H9 (cell line): ENCODE measurements around the gene ZNF609. TPM values are rescaled to one million over a fixed set of nuclear protein-coding genes. Genes with fewer than 3 reads are reported as not detected.

Experiments
- DNase-seq: peaks from one replicate; pipeline ENCODE4 v3.0.0-alpha.2; 2017
- H2AFZ ChIP-seq: one replicate; pipeline ENCODE4 v1.6.1; 2013; ENCODE audit warnings: mild to moderate bottlenecking, low read length, control low read depth, moderate library complexity
- H2AK5ac ChIP-seq: 2 replicates; pipeline ENCODE4 v1.6.1; 2013; ENCODE audit warnings: low read length, control low read depth, mixed read lengths; ENCODE audit not compliant: insufficient read length
- H2BK120ac ChIP-seq: one replicate; pipeline ENCODE4 v1.6.1; 2013; ENCODE audit warnings: low read depth, mild to moderate bottlenecking, low read length, control low read depth, inconsistent platforms; ENCODE audit not compliant: poor library complexity, severe bottlenecking
- H2BK12ac ChIP-seq: 2 replicates; pipeline ENCODE4 v1.6.1; 2013; ENCODE audit warnings: low read length, control low read depth, mixed read lengths, low read depth; ENCODE audit not compliant: insufficient read length
- H2BK15ac ChIP-seq: 2 replicates; pipeline ENCODE4 v1.6.1; 2013; ENCODE audit warnings: low read depth, low read length, control low read depth
- H2BK20ac ChIP-seq: one replicate; pipeline ENCODE4 v1.6.1; 2013; ENCODE audit warnings: low read depth, mild to moderate bottlenecking, low read length, control low read depth, inconsistent platforms; ENCODE audit not compliant: poor library complexity, severe bottlenecking
- H2BK5ac ChIP-seq: 2 replicates; pipeline ENCODE4 v1.6.1; 2013; ENCODE audit warnings: low read length, control low read depth, mixed read lengths; ENCODE audit not compliant: insufficient read length
- H3K14ac ChIP-seq: 2 replicates; pipeline ENCODE4 v1.6.1; 2013; ENCODE audit warnings: low read length, control low read depth; ENCODE audit not compliant: insufficient read depth
- H3K18ac ChIP-seq: 2 replicates; pipeline ENCODE4 v1.6.1; 2013; ENCODE audit warnings: low read depth, mild to moderate bottlenecking, mixed read lengths, low read length, control low read depth; ENCODE audit not compliant: insufficient read length
- H3K23ac ChIP-seq: 2 replicates; pipeline ENCODE4 v1.6.1; 2013; ENCODE audit warnings: low read length, control low read depth, mixed read lengths, low read depth; ENCODE audit not compliant: insufficient read length
- H3K23me2 ChIP-seq: 2 replicates; pipeline ENCODE4 v1.6.1; 2013; ENCODE audit warnings: low read depth, mild to moderate bottlenecking, mixed read lengths, low read length, control low read depth; ENCODE audit not compliant: insufficient read length, poor library complexity, severe bottlenecking
- H3K27ac ChIP-seq: 2 replicates; pipeline ENCODE4 v1.5.1; 2013; ENCODE audit warnings: low read length, control low read depth, mixed read lengths, low read depth; ENCODE audit not compliant: insufficient read length
- H3K27me3 ChIP-seq: 2 replicates; pipeline ENCODE4 v1.6.1; 2013; ENCODE audit warnings: low read length, control low read depth, inconsistent platforms; ENCODE audit not compliant: insufficient read depth
- H3K4ac ChIP-seq: 2 replicates; pipeline ENCODE4 v1.6.1; 2013; ENCODE audit warnings: low read depth, mild to moderate bottlenecking, control low read depth, inconsistent platforms, low read length, moderate library complexity
- H3K4me1 ChIP-seq: 2 replicates; pipeline ENCODE4 v1.6.1; 2013; ENCODE audit warnings: low read length, control low read depth, inconsistent platforms; ENCODE audit not compliant: insufficient read depth
- H3K4me2 ChIP-seq: 2 replicates; pipeline ENCODE4 v1.6.1; 2013; ENCODE audit warnings: low read length, control low read depth, mixed read lengths; ENCODE audit not compliant: insufficient read length, insufficient read depth
- H3K56ac ChIP-seq: 2 replicates; pipeline ENCODE4 v1.6.1; 2013; ENCODE audit warnings: low read depth, mild to moderate bottlenecking, mixed read lengths, low read length, control low read depth; ENCODE audit not compliant: insufficient read length
- H3K79me1 ChIP-seq: 2 replicates; pipeline ENCODE4 v1.6.1; 2013; ENCODE audit warnings: low read depth, mild to moderate bottlenecking, moderate library complexity, low read length, control low read depth, inconsistent platforms; ENCODE audit not compliant: insufficient read depth, poor library complexity, severe bottlenecking
- H3K79me2 ChIP-seq: 2 replicates; pipeline ENCODE4 v1.6.1; 2013; ENCODE audit warnings: low read length, control low read depth, inconsistent platforms; ENCODE audit not compliant: insufficient read depth
- H3K9ac ChIP-seq: 2 replicates; pipeline ENCODE4 v1.6.1; 2013; ENCODE audit warnings: low read length, control low read depth, mixed read lengths; ENCODE audit not compliant: insufficient read length; ENCODE audit errors: extremely low read depth
- H3K9me3 ChIP-seq: one replicate; pipeline ENCODE4 v1.6.1; 2013; ENCODE audit warnings: low read depth, low read length, inconsistent platforms; ENCODE audit not compliant: control insufficient read depth
- H3T11ph ChIP-seq: one replicate; pipeline ENCODE4 v1.6.1; 2013; ENCODE audit warnings: mild to moderate bottlenecking, low read length, control low read depth, inconsistent platforms
- H4K20me1 ChIP-seq: one replicate; pipeline ENCODE4 v1.6.1; 2013; ENCODE audit not compliant: control insufficient read depth, insufficient read length, insufficient read depth
- H4K5ac ChIP-seq: 2 replicates; pipeline ENCODE4 v1.6.1; 2013; ENCODE audit warnings: low read depth, mild to moderate bottlenecking, mixed read lengths, low read length, control low read depth; ENCODE audit not compliant: insufficient read length
- H4K8ac ChIP-seq: replicated peaks from 2 replicates; pipeline ENCODE4 v1.6.1; 2013; ENCODE audit warnings: low read length, control low read depth, mixed read lengths, low read depth; ENCODE audit not compliant: insufficient read length
- H4K91ac ChIP-seq: 2 replicates; pipeline ENCODE4 v1.6.1; 2013; ENCODE audit warnings: low read depth, mild to moderate bottlenecking, moderate library complexity, mixed read lengths, low read length, control low read depth; ENCODE audit not compliant: insufficient read length
- H3K27ac Mint-ChIP-seq, 3 experiments: 2 replicates in 2 of 3; 3 replicates in 1 of 3; pipeline ENCODE4 v1.8.0; 2020 to 2021; ENCODE audit warnings: mixed read lengths in 3 of 3, mild to moderate bottlenecking in 1 of 3, moderate library complexity in 1 of 3
- H3K27me3 Mint-ChIP-seq: 2 replicates; pipeline ENCODE4 v1.8.0; 2021; ENCODE audit warnings: low read depth, mild to moderate bottlenecking, moderate library complexity, mixed read lengths
- H3K36me3 Mint-ChIP-seq, 3 experiments: 2 replicates in 2 of 3; 3 replicates in 1 of 3; pipeline ENCODE4 v1.8.0; 2020 to 2021; ENCODE audit warnings: low read depth in 3 of 3, mixed read lengths in 3 of 3; ENCODE audit not compliant: insufficient read depth in 1 of 3
- H3K4me1 Mint-ChIP-seq, 2 experiments: 2 replicates each; pipeline ENCODE4 v1.8.0; 2020; ENCODE audit warnings: mixed read lengths in 2 of 2
- H3K4me3 Mint-ChIP-seq, 2 experiments: 2 replicates in 1 of 2; 3 replicates in 1 of 2; pipeline ENCODE4 v1.8.0; 2020 to 2021; ENCODE audit warnings: mild to moderate bottlenecking in 2 of 2, mixed read lengths in 2 of 2, moderate library complexity in 1 of 2
- H3K9me3 Mint-ChIP-seq, 2 experiments: 2 replicates in 1 of 2; 3 replicates in 1 of 2; pipeline ENCODE4 v1.8.0; 2020; ENCODE audit warnings: mild to moderate bottlenecking in 2 of 2, mixed read lengths in 2 of 2, moderate library complexity in 1 of 2
- WGBS: extraction: QIAGEN DNeasy Blood & Tissue Kit; methylation state at CpG from one replicate; pipeline ENCODE4 v1.1.7; 2013; ENCODE audit warnings: missing lambda C conversion rate, low lambda C conversion rate, mixed read lengths; ENCODE audit not compliant: insufficient read length; ENCODE audit errors: extremely low coverage; 5-methylcytosine and 5-hydroxymethylcytosine counted together
- total RNA-seq: library from RNA; stranded (reverse); gene quantifications from 2 replicates; pipeline ENCODE4 v1.2.1, GENCODE V29; 2021
- TF ChIP-seq, protein P1 (sequence below): fragments of 200-600 bp; sonication (generic); conservative IDR thresholded peaks from 3 replicates; pipeline ENCODE4 v1.8.0; 2021; ENCODE audit warnings: antibody characterized with exemption, mild to moderate bottlenecking

Gene ZNF609
- total RNA-seq, 1 experiment from 2014 or later: 45.3 TPM

DNA sequence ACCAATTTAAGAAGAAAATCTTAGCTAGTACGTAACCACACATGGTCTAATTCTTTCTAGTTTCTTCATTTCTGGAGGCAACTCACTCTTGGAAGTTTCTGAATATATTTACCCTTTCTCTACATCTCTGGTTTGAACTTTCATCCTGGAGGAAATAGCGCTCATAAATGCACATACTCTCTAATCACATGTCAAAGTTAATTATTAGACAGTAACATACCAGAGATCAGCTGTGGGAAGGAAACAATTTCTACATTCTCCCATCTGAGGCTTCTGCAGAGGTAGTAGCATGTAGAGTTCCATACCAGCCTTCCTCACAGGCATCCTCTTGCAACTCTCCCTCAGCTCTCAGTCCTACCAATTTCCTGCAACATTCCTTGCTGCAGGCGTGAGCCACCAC lies 182.5 kb downstream of the ZNF609 start:
- H4K20me1 ChIP-seq: no peaks in the 10 kb centered on the region
- peaks cover 9 to 14% of the 10 kb centered on the region in 2 experiments for H3K4me1 Mint-ChIP-seq
- no peak overlapping the region for H3K4ac ChIP-seq
- H3T11ph ChIP-seq: no peak overlapping the region
- H3K79me1 ChIP-seq: peaks cover 2% of the 10 kb centered on the region
- H3K4me1 ChIP-seq: 0 out of 2 replicates have a peak, but pooled peaks cover 3% of the 10 kb centered on the region
- no peak overlapping the region for H4K91ac ChIP-seq
- H3K27ac ChIP-seq: no peak overlapping the region
- H3K56ac ChIP-seq: no peak overlapping the region
- peaks cover 2% of the 10 kb centered on the region; the same call in 1 of the 2 replicates for H3K79me2 ChIP-seq
- H2BK20ac ChIP-seq: no peak overlapping the region
- no CpG with 5 or more reads among the region's 3 CpGs for WGBS
- no peaks in the 10 kb centered on the region for H3K23me2 ChIP-seq
- H3K27ac Mint-ChIP-seq: peak overlapping the region; percentile 42 to 90 (median 80); a peak in 4 of 7 replicates
- H3K23ac ChIP-seq: no peak overlapping the region
- H3K18ac ChIP-seq: no peak overlapping the region
- TF ChIP-seq, protein P1, sequence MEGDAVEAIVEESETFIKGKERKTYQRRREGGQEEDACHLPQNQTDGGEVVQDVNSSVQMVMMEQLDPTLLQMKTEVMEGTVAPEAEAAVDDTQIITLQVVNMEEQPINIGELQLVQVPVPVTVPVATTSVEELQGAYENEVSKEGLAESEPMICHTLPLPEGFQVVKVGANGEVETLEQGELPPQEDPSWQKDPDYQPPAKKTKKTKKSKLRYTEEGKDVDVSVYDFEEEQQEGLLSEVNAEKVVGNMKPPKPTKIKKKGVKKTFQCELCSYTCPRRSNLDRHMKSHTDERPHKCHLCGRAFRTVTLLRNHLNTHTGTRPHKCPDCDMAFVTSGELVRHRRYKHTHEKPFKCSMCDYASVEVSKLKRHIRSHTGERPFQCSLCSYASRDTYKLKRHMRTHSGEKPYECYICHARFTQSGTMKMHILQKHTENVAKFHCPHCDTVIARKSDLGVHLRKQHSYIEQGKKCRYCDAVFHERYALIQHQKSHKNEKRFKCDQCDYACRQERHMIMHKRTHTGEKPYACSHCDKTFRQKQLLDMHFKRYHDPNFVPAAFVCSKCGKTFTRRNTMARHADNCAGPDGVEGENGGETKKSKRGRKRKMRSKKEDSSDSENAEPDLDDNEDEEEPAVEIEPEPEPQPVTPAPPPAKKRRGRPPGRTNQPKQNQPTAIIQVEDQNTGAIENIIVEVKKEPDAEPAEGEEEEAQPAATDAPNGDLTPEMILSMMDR: no peak
- H3K9ac ChIP-seq: no peak overlapping the region
- no peak overlapping the region for H2BK5ac ChIP-seq
- no peak for DNase-seq
- H3K27me3 ChIP-seq: no peaks in the 10 kb centered on the region
- no peak overlapping the region for H4K5ac ChIP-seq
- H3K4me3 Mint-ChIP-seq: no peak overlapping the region
- H3K36me3 Mint-ChIP-seq: peaks cover 3 to 9% (median 9%) of the 10 kb centered on the region in 3 experiments; a peak in 4 of 7 replicates
- H2AFZ ChIP-seq: no peak overlapping the region
- no peaks in the 10 kb centered on the region for H3K9me3 ChIP-seq
- no peak overlapping the region for H4K8ac ChIP-seq
- no peaks in the 10 kb centered on the region; a peak in 1 of 5 replicates for H3K9me3 Mint-ChIP-seq
- no peak overlapping the region for H3K4me2 ChIP-seq
- H2BK120ac ChIP-seq: no peak overlapping the region
- H3K14ac ChIP-seq: no peak overlapping the region
- no peak overlapping the region for H2BK15ac ChIP-seq
- H2AK5ac ChIP-seq: no peak overlapping the region
- no peak overlapping the region for H2BK12ac ChIP-seq
- no peaks in the 10 kb centered on the region for H3K27me3 Mint-ChIP-seq
